IPS DF 19.7 (cell line): ENCODE results near the gene GJA3.

Experiments used
- DNase-seq: peaks from one replicate; pipeline ENCODE4 v3.0.0-alpha.2; 2013; ENCODE audit warnings: low read depth, low spot score

The GJA3 gene

GRCh38 chr13:20151016-20151415 lies 9.8 kb downstream of the GJA3 start:
- no peak for DNase-seq

- DNase-seq: no peak
Observed at GRCh38 chr13:20150561-20150960, 10.3 kb downstream of the GJA3 start.

GRCh38 chr13:20149762-20150161 lies 11.1 kb downstream of the GJA3 start:
- no peak for DNase-seq

GRCh38 chr13:20148501-20149183 lies 12.2 kb downstream of the GJA3 start:
- no peak for DNase-seq

- no peak for DNase-seq
Observed at GRCh38 chr13:20146381-20146780, 14.5 kb downstream of the GJA3 start.

GRCh38 chr13:20145521-20145920 lies 15.3 kb downstream of the GJA3 start:
- DNase-seq: no peak

- DNase-seq: no peak
Observed at GRCh38 chr13:20144141-20144850, 16.6 kb downstream of the GJA3 start.

GRCh38 chr13:20142927-20143480 lies 17.8 kb downstream of the GJA3 start:
- no peak for DNase-seq

GRCh38 chr13:20142023-20142926 lies 18.6 kb downstream of the GJA3 start:
- DNase-seq: no peak

- no peak for DNase-seq
Observed at GRCh38 chr13:20141238-20142022, 19.4 kb downstream of the GJA3 start.

- DNase-seq: no peak
Observed at GRCh38 chr13:20140487-20140886, 20.4 kb downstream of the GJA3 start.

GRCh38 chr13:20137875-20138274 lies 23.0 kb downstream of the GJA3 start:
- no peak for DNase-seq

GRCh38 chr13:20136781-20137703 lies 23.8 kb downstream of the GJA3 start:
- DNase-seq: no peak

- DNase-seq: no peak
Observed at GRCh38 chr13:20134732-20135131, 26.1 kb downstream of the GJA3 start.

GRCh38 chr13:20132052-20132634 lies 28.7 kb downstream of the GJA3 start:
- no peak for DNase-seq

GRCh38 chr13:20131057-20131832 lies 29.6 kb downstream of the GJA3 start:
- no peak for DNase-seq

- DNase-seq: no peak
Observed at GRCh38 chr13:20130652-20131051, 30.2 kb downstream of the GJA3 start.

- DNase-seq: no peak
Observed at GRCh38 chr13:20130012-20130411, 30.8 kb downstream of the GJA3 start.

- no peak for DNase-seq
Observed at GRCh38 chr13:20129076-20129475, 31.8 kb downstream of the GJA3 start.
